ENCODE measurements around the gene LACRT. TPM values are rescaled to one million over a fixed set of nuclear protein-coding genes. Genes with fewer than 3 reads are reported as not detected.

The LACRT gene
- total and polyA plus RNA-seq, 2 of the 4 experiments (the other 2 are of a cell fraction) = not detected

DNA sequence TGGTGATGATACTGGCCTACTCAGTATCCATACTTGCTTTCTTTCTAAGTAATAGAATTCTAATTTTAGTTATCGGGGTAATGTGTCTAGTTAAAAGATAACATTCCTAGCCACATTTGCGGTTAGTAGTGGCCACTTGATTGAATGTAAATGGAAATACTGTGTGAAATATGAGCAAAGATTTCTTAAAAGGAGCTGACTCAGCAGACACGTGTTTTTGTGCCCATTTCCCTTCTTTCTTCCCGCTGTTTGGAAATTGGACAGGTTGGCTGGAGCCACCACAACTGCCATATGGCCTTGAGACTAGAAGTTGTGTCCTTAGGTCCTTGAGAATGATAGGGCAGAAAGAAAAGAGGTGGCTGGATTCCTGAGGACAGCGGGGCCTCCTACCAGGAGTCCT, 33.2 kb upstream of the LACRT start:
- Histone ChIP-seq H3K27me3 (ENCODE audit: control insufficient read depth, insufficient read depth, low read length) (no peaks in the 10 kb centered on the region), H2AK5ac (ENCODE audit: low read depth, low read length) (no peak overlapping the region), H2BK5ac (ENCODE audit: low read depth, low read length, poor library complexity, severe bottlenecking) (no peak overlapping the region), H3K14ac (replicated peaks; ENCODE audit: low read depth, low read length) (no peak overlapping the region), H3K79me1 (ENCODE audit: low read depth in 1 of 2, low read length in 2 of 2) (no peaks in the 10 kb centered on the region), H3K4ac (ENCODE audit: low read depth, low read length) (no peak overlapping the region), H2AK9ac (replicated peaks; ENCODE audit: low read depth, low read length, poor library complexity) (no peak overlapping the region), H3K9me3 (ENCODE audit: control insufficient read depth, insufficient read depth, low read length) (no peaks in the 10 kb centered on the region), H3K4me2 (ENCODE audit: low read depth, low read length) (no peak overlapping the region), H2AFZ (replicated peaks; ENCODE audit: low read length, poor library complexity) (no peak overlapping the region), H3K18ac (ENCODE audit: low read depth, low read length) (no peak overlapping the region), H3K4me3 (ENCODE audit: insufficient read depth, low read depth, low read length) (no peak overlapping the region), H3K9me1 (ENCODE audit: insufficient read depth, low read length) (no peaks in the 10 kb centered on the region), H4K5ac (ENCODE audit: low read depth, low read length) (no peak overlapping the region), H3K27ac (ENCODE audit: insufficient read depth, low read length) (no peak overlapping the region), H2BK15ac (ENCODE audit: low read depth, low read length) (no peak overlapping the region), H3K36me3 (ENCODE audit: control insufficient read depth, insufficient read depth, low read length) (no peaks in the 10 kb centered on the region), H3K9ac (ENCODE audit: low read depth, low read length) (no peak overlapping the region), H4K20me1 (ENCODE audit: insufficient read depth, low read length) (no peaks in the 10 kb centered on the region), H4K91ac (ENCODE audit: insufficient read depth, low read depth, low read length) (no peak overlapping the region), H4K8ac (ENCODE audit: low read depth in 2 of 2, low read length in 2 of 2) (no peak overlapping the region), H3K23ac (ENCODE audit: low read depth, low read length) (no peak overlapping the region), H2BK120ac (ENCODE audit: low read depth, low read length) (no peak overlapping the region), H2BK20ac (ENCODE audit: low read depth, low read length) (no peak overlapping the region), H3K56ac (ENCODE audit: extremely low read depth, insufficient read depth, low read length) (no peak overlapping the region), H3K4me1 (ENCODE audit: control insufficient read depth, insufficient read depth, low read length) (no peaks in the 10 kb centered on the region)
- POLR2A ChIA-PET (ENCODE audit: unreplicated experiment) = no interaction called here
- CTCF ChIA-PET = no interaction called here
- dilution Hi-C loops (cut with HindIII; ENCODE audit: low sequenced_read_pairs, unreplicated experiment) (no loop called here), in situ Hi-C loops (cut with MboI; ENCODE audit: low sequenced_read_pairs) (no loop called here), intact Hi-C loops (cut with micrococcal nuclease) (no loop called here)
- ATAC-seq (ENCODE audit: low read depth) = no peak
- 40% methylated on average over 3 of the region's 5 CpGs; no CpG with 5 or more reads in 1 of the 2 experiments for WGBS, 2 experiments (ENCODE audit: extremely low coverage in 2 of 2, insufficient read length in 1 of 2)
- TF ChIP-seq SMC3 (IDR thresholded peaks at IDR 0.05; ENCODE audit: low read depth, low read length) = no peak
- TF ChIP-seq, protein P1, sequence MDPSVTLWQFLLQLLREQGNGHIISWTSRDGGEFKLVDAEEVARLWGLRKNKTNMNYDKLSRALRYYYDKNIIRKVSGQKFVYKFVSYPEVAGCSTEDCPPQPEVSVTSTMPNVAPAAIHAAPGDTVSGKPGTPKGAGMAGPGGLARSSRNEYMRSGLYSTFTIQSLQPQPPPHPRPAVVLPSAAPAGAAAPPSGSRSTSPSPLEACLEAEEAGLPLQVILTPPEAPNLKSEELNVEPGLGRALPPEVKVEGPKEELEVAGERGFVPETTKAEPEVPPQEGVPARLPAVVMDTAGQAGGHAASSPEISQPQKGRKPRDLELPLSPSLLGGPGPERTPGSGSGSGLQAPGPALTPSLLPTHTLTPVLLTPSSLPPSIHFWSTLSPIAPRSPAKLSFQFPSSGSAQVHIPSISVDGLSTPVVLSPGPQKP (IDR thresholded peaks at IDR 0.05; ENCODE audit: borderline replicate concordance, low read depth, low read length) = no peak
- no peak for TF ChIP-seq MXI1 (IDR thresholded peaks at IDR 0.05; ENCODE audit: borderline replicate concordance, low read depth, low read length)
- TF ChIP-seq MAFK (IDR thresholded peaks at IDR 0.05; ENCODE audit: low read depth, low read length) = peak; percentile 96
- DNase-seq = no peak
- no TSS peak for BruUV-seq (replicated peaks)
